ENCODE results near the gene GRK2. TPM values are rescaled to one million over a fixed set of nuclear protein-coding genes. Genes with fewer than 3 reads are reported as not detected.

Gene GRK2
- total and polyA plus RNA-seq, 11 donors: 40.1 to 107 (median 50.1) TPM

GRCh38 chr11:67278135-67278938 is 12.1 kb downstream of the GRK2 start:
- Histone ChIP-seq H3K4me1 (peaks cover 21 to 98% (median 63%) of the 10 kb centered on the region in 12 donors), H3K27me3 (no peaks in the 10 kb centered on the region), H3K4me3 (peak overlapping the region in 7 of 12 donors; percentile 33 to 54 (median 45)), H3K9me3 (no peaks in the 10 kb centered on the region), H3K36me3 (peaks cover 3 to 61% (median 45%) of the 10 kb centered on the region in 9 donors), H3K27ac (peak overlapping the region; percentile 78 to 100 (median 88))
- ATAC-seq: no peak
- DNase-seq: peak in 4 of 5 donors; percentile 16 to 51 (median 24)
- no peak for TF ChIP-seq POLR2A (IDR thresholded peaks at IDR 0.05)
- no peak for TF ChIP-seq CTCF (IDR thresholded peaks at IDR 0.05)
- intact Hi-C loops (cut with DNase I): no loop called here
- 76 to 89% (median 86%) methylated on average over 4 to 14 of the region's 14 CpGs for WGBS, 4 donors

GRCh38 chr11:67278939-67279588 is 12.8 kb downstream of the GRK2 start:
- Histone ChIP-seq H3K27ac (peak overlapping the region in 9 of 12 donors; percentile 78 to 100 (median 87)), H3K4me3 (peak overlapping the region in 1 of 12 donors; percentile 46)
- 90 to 92% (median 90%) methylated on average over 12 to 14 of the region's 14 CpGs for WGBS, 4 donors

GRCh38 chr11:67279589-67280340 is 13.5 kb downstream of the GRK2 start:
- no peak overlapping the region for H3K4me3 ChIP-seq
- 83 to 87% (median 85%) methylated on average over 16 to 17 of the region's 17 CpGs for WGBS, 4 donors
- TF ChIP-seq CTCF (IDR thresholded peaks at IDR 0.05) (no peak), POLR2A (IDR thresholded peaks at IDR 0.05) (no peak)
- DNase-seq: peak in 4 of 5 donors; percentile 12 to 52 (median 20)
- H3K36me3 ChIP-seq: peaks cover 3 to 76% (median 59%) of the 10 kb centered on the region in 9 donors
- H3K27ac ChIP-seq: peak overlapping the region in 5 of 12 donors; percentile 27 to 100 (median 87)
- intact Hi-C loops (cut with DNase I): no loop called here
- no peak for ATAC-seq
- no peaks in the 10 kb centered on the region for H3K27me3 ChIP-seq
- H3K9me3 ChIP-seq: no peaks in the 10 kb centered on the region
- peaks cover 12 to 97% (median 49%) of the 10 kb centered on the region in 12 donors for H3K4me1 ChIP-seq

More at GRCh38 chr11:67278939-67279588, 12.8 kb downstream of the GRK2 start:
- Histone ChIP-seq H3K27me3 (no peaks in the 10 kb centered on the region), H3K9me3 (no peaks in the 10 kb centered on the region), H3K36me3 (peaks cover 3 to 69% (median 52%) of the 10 kb centered on the region in 9 donors), H3K4me1 (peaks cover 14 to 97% (median 56%) of the 10 kb centered on the region in 12 donors)
- intact Hi-C loops (cut with DNase I): no loop called here
- TF ChIP-seq CTCF (IDR thresholded peaks at IDR 0.05) (no peak), POLR2A (IDR thresholded peaks at IDR 0.05) (no peak)
- ATAC-seq: no peak
- DNase-seq: peak in 4 of 5 donors; percentile 14 to 40 (median 16)

Measured in heart left ventricle (tissue), 16 donors.